ENCODE data around the gene ADGRD2.

The ADGRD2 gene

GRCh38 chr9:124510650-124511425 lies 60.6 kb downstream of the ADGRD2 start:
- no peak for DNase-seq (ENCODE audit: low read depth in 2 of 3, low spot score in 2 of 3)

- DNase-seq (ENCODE audit: low read depth in 2 of 3, low spot score in 2 of 3), result no peak
Observed at GRCh38 chr9:124511426-124511840, 61.2 kb downstream of the ADGRD2 start.

GRCh38 chr9:124511891-124512805 lies 61.9 kb downstream of the ADGRD2 start:
- DNase-seq (ENCODE audit: low read depth in 2 of 3, low spot score in 2 of 3), result no peak

GRCh38 chr9:124512806-124513204 lies 62.6 kb downstream of the ADGRD2 start:
- DNase-seq (ENCODE audit: low read depth in 2 of 3, low spot score in 2 of 3), result no peak

- DNase-seq (ENCODE audit: low read depth in 2 of 3, low spot score in 2 of 3), result no peak
Observed at GRCh38 chr9:124513376-124513994, 63.2 kb downstream of the ADGRD2 start.

GRCh38 chr9:124514125-124514524 lies 63.9 kb downstream of the ADGRD2 start:
- DNase-seq (ENCODE audit: low read depth in 2 of 3, low spot score in 2 of 3), result no peak

- no peak for DNase-seq (ENCODE audit: low read depth in 2 of 3, low spot score in 2 of 3)
Observed at GRCh38 chr9:124514874-124515273, 64.6 kb downstream of the ADGRD2 start.

- DNase-seq (ENCODE audit: low read depth in 2 of 3, low spot score in 2 of 3), result no peak
Observed at GRCh38 chr9:124517600-124517999, 67.3 kb downstream of the ADGRD2 start.

GRCh38 chr9:124518116-124518515 lies 67.9 kb downstream of the ADGRD2 start:
- no peak for DNase-seq (ENCODE audit: low read depth in 2 of 3, low spot score in 2 of 3)

GRCh38 chr9:124520206-124520596 lies 70.0 kb downstream of the ADGRD2 start:
- DNase-seq (ENCODE audit: low read depth in 2 of 3, low spot score in 2 of 3), result no peak

GRCh38 chr9:124521142-124521541 lies 70.9 kb downstream of the ADGRD2 start:
- DNase-seq (ENCODE audit: low read depth in 2 of 3, low spot score in 2 of 3), result no peak

GRCh38 chr9:124522121-124523098 lies 72.2 kb downstream of the ADGRD2 start:
- no peak for DNase-seq (ENCODE audit: low read depth in 2 of 3, low spot score in 2 of 3)

GRCh38 chr9:124526174-124526573 lies 75.9 kb downstream of the ADGRD2 start:
- DNase-seq (ENCODE audit: low read depth in 2 of 3, low spot score in 2 of 3), result no peak

GRCh38 chr9:124527781-124528180 lies 77.5 kb downstream of the ADGRD2 start:
- DNase-seq (ENCODE audit: low read depth in 2 of 3, low spot score in 2 of 3), result no peak

All from activated CD8-positive, alpha-beta memory T cell treated with anti-CD3 and anti-CD28 coated beads for 48 hours (primary cell).